ENCODE measurements around the gene TMEM167B. TPM values are rescaled to one million over a fixed set of nuclear protein-coding genes. Genes with fewer than 3 reads are reported as not detected.
"Not testable (repeated sequence)": the region's sequence is repeated elsewhere in the genome, so short reads cannot be mapped to it uniquely, and the experiment has no call there.

TMEM167B gene
- total RNA-seq, 4 donors from 2014 or later, result 13.5 to 28.2 (median 19.5) TPM

- TF ChIP-seq, protein P1, sequence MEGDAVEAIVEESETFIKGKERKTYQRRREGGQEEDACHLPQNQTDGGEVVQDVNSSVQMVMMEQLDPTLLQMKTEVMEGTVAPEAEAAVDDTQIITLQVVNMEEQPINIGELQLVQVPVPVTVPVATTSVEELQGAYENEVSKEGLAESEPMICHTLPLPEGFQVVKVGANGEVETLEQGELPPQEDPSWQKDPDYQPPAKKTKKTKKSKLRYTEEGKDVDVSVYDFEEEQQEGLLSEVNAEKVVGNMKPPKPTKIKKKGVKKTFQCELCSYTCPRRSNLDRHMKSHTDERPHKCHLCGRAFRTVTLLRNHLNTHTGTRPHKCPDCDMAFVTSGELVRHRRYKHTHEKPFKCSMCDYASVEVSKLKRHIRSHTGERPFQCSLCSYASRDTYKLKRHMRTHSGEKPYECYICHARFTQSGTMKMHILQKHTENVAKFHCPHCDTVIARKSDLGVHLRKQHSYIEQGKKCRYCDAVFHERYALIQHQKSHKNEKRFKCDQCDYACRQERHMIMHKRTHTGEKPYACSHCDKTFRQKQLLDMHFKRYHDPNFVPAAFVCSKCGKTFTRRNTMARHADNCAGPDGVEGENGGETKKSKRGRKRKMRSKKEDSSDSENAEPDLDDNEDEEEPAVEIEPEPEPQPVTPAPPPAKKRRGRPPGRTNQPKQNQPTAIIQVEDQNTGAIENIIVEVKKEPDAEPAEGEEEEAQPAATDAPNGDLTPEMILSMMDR (IDR thresholded peaks at IDR 0.05), result no peak
- TF ChIP-seq EP300 (IDR thresholded peaks at IDR 0.05), result no peak
- Histone ChIP-seq H3K36me3 (no peaks in the 10 kb centered on the region), H3K27ac (peak overlapping the region in 1 of 4 donors; percentile 27), H3K9me3 (no peaks in the 10 kb centered on the region), H3K27me3 (no peaks in the 10 kb centered on the region), H3K4me3 (no peak overlapping the region), H3K4me1 (peaks cover 0 to 8% (median 0%) of the 10 kb centered on the region in 4 donors)
- 81 to 100% methylated on average over 3 of the region's 3 CpGs for WGBS, 2 donors
- DNase-seq (ENCODE audit: low spot score in 2 of 2), result no peak
Observed at GRCh38 chr1:109138358-109138757, 47.8 kb downstream of the TMEM167B start.

- H3K27me3 ChIP-seq, result no peaks in the 10 kb centered on the region
- no peaks in the 10 kb centered on the region for H3K4me1 ChIP-seq
- no peak overlapping the region for H3K4me3 ChIP-seq
- TF ChIP-seq EP300 (IDR thresholded peaks at IDR 0.05) (no peak), POLR2A (IDR thresholded peaks at IDR 0.05) (no peak)
- TF ChIP-seq, protein P1 (IDR thresholded peaks at IDR 0.05), result no peak
- 85 to 95% methylated on average over 3 of the region's 3 CpGs for WGBS, 2 donors
- no peaks in the 10 kb centered on the region for H3K9me3 ChIP-seq
- no peak for DNase-seq (ENCODE audit: low spot score in 2 of 2)
- H3K27ac ChIP-seq, result no peak overlapping the region
- H3K36me3 ChIP-seq, result no peaks in the 10 kb centered on the region
Observed at GRCh38 chr1:109140392-109140791, 49.8 kb downstream of the TMEM167B start.

GRCh38 chr1:109142260-109142659 lies 51.7 kb downstream of the TMEM167B start:
- no peaks in the 10 kb centered on the region for H3K4me1 ChIP-seq
- H3K9me3 ChIP-seq, result no peaks in the 10 kb centered on the region
- no peak overlapping the region for H3K27ac ChIP-seq
- H3K36me3 ChIP-seq, result no peaks in the 10 kb centered on the region
- H3K4me3 ChIP-seq, result no peak overlapping the region
- H3K27me3 ChIP-seq, result no peaks in the 10 kb centered on the region
- 86 to 88% methylated on average over 5 of the region's 5 CpGs for WGBS, 2 donors
- no peak for DNase-seq (ENCODE audit: low spot score in 2 of 2)
- TF ChIP-seq, protein P1 (IDR thresholded peaks at IDR 0.05), result no peak
- TF ChIP-seq EP300 (IDR thresholded peaks at IDR 0.05) (no peak), POLR2A (IDR thresholded peaks at IDR 0.05) (no peak)

DNA sequence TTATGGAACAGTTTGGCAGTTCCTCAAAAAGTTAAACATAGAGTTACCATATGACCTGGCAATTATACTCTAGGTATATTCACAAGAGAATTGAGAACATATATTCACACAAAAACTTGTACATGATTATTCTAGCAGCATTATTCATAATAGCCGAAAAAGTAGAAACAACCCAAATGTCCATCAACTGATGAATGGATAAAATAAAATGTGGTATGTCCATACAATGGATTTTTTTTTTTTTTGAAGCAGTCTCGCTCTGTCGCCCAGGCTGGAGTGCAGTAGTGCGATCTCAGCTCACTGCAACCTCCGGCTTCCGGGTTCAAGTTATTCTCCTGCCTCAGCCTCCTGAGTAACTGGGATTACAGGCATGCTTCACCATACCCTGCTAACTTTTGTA lies 52.2 kb downstream of the TMEM167B start:
- not testable (repeated sequence) for H3K4me3 ChIP-seq; H3K36me3 ChIP-seq; DNase-seq (ENCODE audit: low spot score in 2 of 2); H3K27me3 ChIP-seq; H3K9me3 ChIP-seq; H3K27ac ChIP-seq; H3K4me1 ChIP-seq
- WGBS, 2 donors, result 93 to 97% methylated on average over 6 of the region's 6 CpGs

Small RNA genes lying within 50 kb of the gene (small RNA-seq; reads per million reads assigned to genes)
- not detected for gene AL356488.2

Other genes starting within 250 kb of the TMEM167B start
- 1 to 10 TPM in 2 of 4 donors, under 1 TPM in 1, not detected in 1; 0.44 to 5.5 (median 4.6) TPM for gene AKNAD1, start 233.7 kb upstream of the TMEM167B start, total RNA-seq
- gene GPSM2, start 213.8 kb upstream of the TMEM167B start, total RNA-seq, result 10 to 100 TPM; 31.2 to 72.2 (median 45.7) TPM
- 10 to 100 TPM; 24.0 to 29.7 (median 26.2) TPM for gene CLCC1, start 127.3 kb upstream of the TMEM167B start, total RNA-seq
- 10 to 100 TPM; 14.1 to 47.4 (median 17.3) TPM for gene WDR47, start 48.7 kb upstream of the TMEM167B start, total RNA-seq
- 10 to 100 TPM; 11.4 to 30.8 (median 25.9) TPM for gene TAF13, start 14.8 kb upstream of the TMEM167B start, total RNA-seq
- gene ELAPOR1, start 23.4 kb downstream of the TMEM167B start, total RNA-seq, result under 1 TPM; 0.20 to 0.90 (median 0.32) TPM
- gene SARS1, start 123.2 kb downstream of the TMEM167B start, total RNA-seq, result 100 to 1,000 TPM; 118 to 150 (median 137) TPM
- gene CELSR2, start 158.8 kb downstream of the TMEM167B start, total RNA-seq, result 10 to 100 TPM; 14.0 to 16.7 (median 16.3) TPM
- gene PSRC1, start 192.4 kb downstream of the TMEM167B start, total RNA-seq, result 10 to 100 TPM; 33.0 to 62.0 (median 47.4) TPM
- not detected for gene MYBPHL, start 216.2 kb downstream of the TMEM167B start, total RNA-seq

All from tibial nerve (tissue), 4 donors.